Transverse colon (tissue), 4 donors: ENCODE measurements around the gene ZNF792. TPM values are rescaled to one million over a fixed set of nuclear protein-coding genes. Genes with fewer than 3 reads are reported as not detected.
"Not testable (repeated sequence)": the region's sequence is repeated elsewhere in the genome, so short reads cannot be mapped to it uniquely, and the experiment has no call there.

ENCODE experiments used
- DNase-seq: peaks from one replicate; pipeline ENCODE4 v3.0.0-alpha.2; 2019
- H3K27ac ChIP-seq, 4 donors: fragments of 200-600 bp; sonication (generic); 2 replicates each; pipeline ENCODE4 v1.5.1; 2016 to 2018; ENCODE audit warnings: inconsistent platforms in 4 of 4
- H3K27me3 ChIP-seq: fragments of 200-600 bp; sonication (generic); 2 replicates; pipeline ENCODE4 v1.5.1; 2017; ENCODE audit warnings: inconsistent platforms
- H3K36me3 ChIP-seq, 4 donors: fragments of 200-600 bp; sonication (generic); 2 replicates each; pipeline ENCODE4 v1.5.1; 2017 to 2019; ENCODE audit warnings: inconsistent platforms in 4 of 4
- H3K4me1 ChIP-seq, 4 donors: fragments of 200-600 bp; sonication (generic); 2 replicates each; pipeline ENCODE4 v1.5.1; 2017 to 2020; ENCODE audit warnings: inconsistent platforms in 4 of 4
- H3K4me3 ChIP-seq, 4 donors: fragments of 200-600 bp; sonication (generic); 1 replicate in 1 of 4; 2 replicates in 3 of 4; pipeline versions ENCODE4 v1.5.1 to v1.6.1; 2017 to 2019; ENCODE audit warnings: inconsistent platforms in 4 of 4
- H3K9me3 ChIP-seq, 2 donors: fragments of 200-600 bp; sonication (generic); 2 replicates each; pipeline ENCODE4 v1.5.1; 2017 to 2019; ENCODE audit warnings: inconsistent platforms in 2 of 2
- CTCF ChIP-seq, 5 experiments: fragments of 200-600 bp in 3 of 5; fragments of 450-650 bp in 2 of 5; sonication (generic) in 3 of 5; IDR thresholded peaks; 1 replicate in 2 of 5; 2 replicates in 3 of 5; pipeline ENCODE4 v1.5.1; 2016 to 2017; ENCODE audit warnings: antibody characterized with exemption in 5 of 5, inconsistent platforms in 3 of 5, mild to moderate bottlenecking in 2 of 5, moderate library complexity in 1 of 5
- EP300 ChIP-seq: sonication (generic); formaldehyde crosslinking; IDR thresholded peaks from one replicate; pipeline ENCODE4 v1.6.1; 2017; ENCODE audit warnings: antibody characterized with exemption, low read depth
- POLR2A ChIP-seq: fragments of 450-650 bp; IDR thresholded peaks from one replicate; pipeline ENCODE4 v1.6.1; 2016; ENCODE audit warnings: antibody characterized with exemption, mild to moderate bottlenecking, moderate library complexity
- POLR2AphosphoS5 ChIP-seq, 3 donors: sonication (generic); formaldehyde crosslinking; IDR thresholded peaks; one replicate each; pipeline ENCODE4 v1.6.1; 2016; ENCODE audit warnings: antibody characterized with exemption in 3 of 3
- WGBS, 2 donors: methylation state at CpG; one replicate each; pipeline ENCODE4 v1.1.5; 2018; ENCODE audit warnings: low coverage in 1 of 2; 5-methylcytosine and 5-hydroxymethylcytosine counted together
- in situ Hi-C, 4 donors: fragments of 200-750 bp; cut with MboI; loops; one replicate each; pipeline versions ENCODE4 v1.15.0 to v1.15.1; 2017; ENCODE audit warnings: low sequenced_read_pairs in 3 of 4, low pct_ligation_motif_present in 1 of 4, low pct_unique_long_range_greater_than_20kb in 1 of 4
- intact Hi-C: fragments of 100-400 bp; cut with DNase I; formaldehyde crosslinking; loops from one replicate; pipeline ENCODE4 v1.15.1; 2023; ENCODE audit warnings: low total_unique reads
- total RNA-seq, 4 donors: library from RNA; depleted of rRNA; stranded (reverse); fragments of >200 nt; gene quantifications; one replicate each; pipeline ENCODE4 v1.1.0, GENCODE V29; 2016

ZNF792 gene
- total RNA-seq, 4 donors from 2014 or later: 3.4 to 8.4 (median 6.5) TPM

DNA sequence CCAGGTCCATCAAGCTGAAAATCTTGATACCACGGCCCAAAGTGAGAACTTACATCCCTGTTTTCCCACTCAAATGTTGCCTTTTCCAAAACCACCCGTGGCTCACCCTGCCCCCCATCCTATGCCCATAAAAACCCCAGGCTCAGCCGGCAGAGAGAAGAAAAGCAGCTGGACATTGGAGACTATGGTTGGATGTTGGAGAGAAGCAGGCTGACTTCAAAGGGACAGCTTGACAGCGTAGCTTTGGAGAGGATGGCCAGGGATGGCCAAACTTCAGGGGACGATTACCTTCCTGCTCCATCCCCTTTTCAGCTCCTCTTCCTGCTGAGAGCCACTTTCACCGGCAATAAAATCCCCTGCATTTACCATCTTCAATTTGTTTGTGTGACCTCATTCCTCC, 3.5 kb upstream of the ZNF792 start:
- TF ChIP-seq CTCF (IDR thresholded peaks at IDR 0.05): no peak
- TF ChIP-seq POLR2A: no peak
- no peak for TF ChIP-seq POLR2AphosphoS5 (IDR thresholded peaks at IDR 0.05)
- TF ChIP-seq EP300: no peak
- Histone ChIP-seq H3K36me3 (no peaks in the 10 kb centered on the region), H3K27me3 (no peaks in the 10 kb centered on the region), H3K4me1 (peaks cover under 1 to 12% (median 7%) of the 10 kb centered on the region in 4 donors), H3K9me3 (no peaks in the 10 kb centered on the region), H3K27ac (no peak overlapping the region), H3K4me3 (no peak overlapping the region)
- in situ Hi-C loops: loop anchor here in 1 of 4 donors (10.0 kb wide), 1 partner anchor 47 kb away; no protein-coding TSS in a partner anchor
- no peak for DNase-seq
- intact Hi-C loops: no loop called here
- 54 to 77% methylated on average over 3 to 6 of the region's 6 CpGs for WGBS, 2 donors

DNA sequence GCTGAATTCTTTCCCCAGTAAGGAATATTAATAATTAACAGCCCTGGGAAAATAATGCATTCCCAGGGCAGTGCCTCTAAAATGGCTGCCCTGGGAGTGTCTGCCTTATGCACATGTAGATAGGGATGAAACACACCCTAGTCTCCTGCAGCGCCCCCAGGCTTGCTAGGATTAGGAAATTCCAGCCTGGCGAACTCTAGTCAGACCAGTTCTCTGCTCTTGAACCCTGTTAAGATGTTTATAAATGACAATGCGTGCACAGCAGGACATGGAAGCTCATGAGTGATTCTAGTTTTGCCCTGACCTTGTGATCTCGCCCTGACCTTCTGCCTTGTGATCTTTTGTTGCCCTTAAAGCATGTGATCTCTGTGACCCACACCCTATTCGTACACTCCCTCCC, 1.5 kb upstream of the ZNF792 start:
- H3K4me1 ChIP-seq: peaks cover 7 to 21% (median 12%) of the 10 kb centered on the region in 4 donors
- H3K27ac ChIP-seq, H3K4me3 ChIP-seq, H3K27me3 ChIP-seq, DNase-seq, H3K9me3 ChIP-seq, H3K36me3 ChIP-seq, intact Hi-C loops: not testable (repeated sequence)
- WGBS, 2 donors: 53 to 81% methylated on average over 2 to 5 of the region's 5 CpGs
- in situ Hi-C loops: loop anchor here in 1 of 4 donors (10.0 kb wide), 1 partner anchor 49 kb away; no protein-coding TSS in a partner anchor

DNA sequence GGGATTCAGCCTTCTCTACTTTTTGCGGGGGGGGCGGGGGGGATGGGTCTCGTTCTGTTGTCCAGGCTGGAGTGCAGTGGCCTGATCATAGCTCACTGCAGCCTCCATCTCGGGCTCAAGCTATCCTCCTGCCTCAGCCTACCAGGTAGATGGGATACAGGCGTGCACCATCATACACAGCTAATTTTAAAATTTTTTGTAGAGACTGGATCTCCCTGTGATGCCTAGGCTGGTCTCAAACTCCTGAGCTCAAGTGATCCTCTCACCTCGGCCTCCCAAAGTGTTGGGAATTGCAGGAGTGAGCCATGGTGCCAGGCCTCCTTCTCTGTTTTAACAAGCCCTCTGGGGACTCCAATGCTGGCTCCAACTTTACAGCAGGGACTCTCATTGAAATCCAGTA, 569 bp upstream of the ZNF792 start:
- TF ChIP-seq POLR2A: no peak
- no peak for TF ChIP-seq CTCF (IDR thresholded peaks at IDR 0.05)
- TF ChIP-seq EP300: no peak
- TF ChIP-seq POLR2AphosphoS5 (IDR thresholded peaks at IDR 0.05): no peak
- H3K36me3 ChIP-seq: peaks cover 0 to 14% (median 8%) of the 10 kb centered on the region in 4 donors
- DNase-seq: no peak
- WGBS, 2 donors: 55 to 80% methylated on average over 2 to 6 of the region's 6 CpGs
- peak overlapping the region in 2 of 4 donors; percentile 90 to 100 for H3K4me3 ChIP-seq
- H3K27ac ChIP-seq: no peak overlapping the region
- intact Hi-C loops (no loop called here), in situ Hi-C loops (loop anchor here in 1 of 4 donors (10.0 kb wide), 1 partner anchor 50 kb away; no protein-coding TSS in a partner anchor)
- peaks cover 7 to 21% (median 12%) of the 10 kb centered on the region in 4 donors for H3K4me1 ChIP-seq
- no peaks in the 10 kb centered on the region for H3K27me3 ChIP-seq
- H3K9me3 ChIP-seq: peaks cover 5 to 14% of the 10 kb centered on the region in 2 donors

GRCh38 chr19:34962687-34963572, 1.1 kb downstream of the ZNF792 start:
- Histone ChIP-seq H3K36me3 (peaks cover 3 to 31% (median 23%) of the 10 kb centered on the region in 4 donors), H3K27ac (peak overlapping the region; percentile 73 to 89 (median 80)), H3K4me1 (peaks cover 7 to 21% (median 12%) of the 10 kb centered on the region in 4 donors), H3K27me3 (no peaks in the 10 kb centered on the region), H3K9me3 (peaks cover 22 to 30% of the 10 kb centered on the region in 2 donors), H3K4me3 (peak overlapping the region; percentile 85 to 100 (median 93))
- TF ChIP-seq POLR2A (no peak), EP300 (no peak), CTCF (IDR thresholded peaks at IDR 0.05) (no peak), POLR2AphosphoS5 (IDR thresholded peaks at IDR 0.05) (no peak)
- WGBS, 2 donors: 30 to 34% methylated on average over 12 to 14 of the region's 14 CpGs
- in situ Hi-C loops (loop anchor here in 1 of 4 donors (10.0 kb wide), 1 partner anchor 52 kb away; no protein-coding TSS in a partner anchor), intact Hi-C loops (no loop called here)
- no peak for DNase-seq
